Measurements from ENCODE around the gene UPK1B.

Gene UPK1B

GRCh38 chr3:119176778-119177177, 3.4 kb downstream of the UPK1B start:
- TF ChIP-seq CTCF (IDR thresholded peaks at IDR 0.05; ENCODE audit: low read length, missing control alignments): no peak
- no peak for DNase-seq (ENCODE audit: low read depth)
- H3K4me3 ChIP-seq (replicated peaks; ENCODE audit: low read depth, low read length): no peak overlapping the region

- no peak for DNase-seq (ENCODE audit: low read depth)
- TF ChIP-seq CTCF (IDR thresholded peaks at IDR 0.05; ENCODE audit: low read length, missing control alignments): no peak
Observed at GRCh38 chr3:119177321-119177720, 3.9 kb downstream of the UPK1B start.

GRCh38 chr3:119181765-119182164, 8.4 kb downstream of the UPK1B start:
- H3K4me3 ChIP-seq (replicated peaks; ENCODE audit: low read depth, low read length): no peak overlapping the region
- TF ChIP-seq CTCF (IDR thresholded peaks at IDR 0.05; ENCODE audit: low read length, missing control alignments): no peak
- peak; percentile 15 for DNase-seq (ENCODE audit: low read depth)

More at GRCh38 chr3:119177321-119177720, 3.9 kb downstream of the UPK1B start:
- no peak overlapping the region for H3K4me3 ChIP-seq (replicated peaks; ENCODE audit: low read depth, low read length)

- no peak for TF ChIP-seq CTCF (IDR thresholded peaks at IDR 0.05; ENCODE audit: low read length, missing control alignments)
- H3K4me3 ChIP-seq (replicated peaks; ENCODE audit: low read depth, low read length): no peak overlapping the region
- no peak for DNase-seq (ENCODE audit: low read depth)
Observed at GRCh38 chr3:119184111-119184510, 10.7 kb downstream of the UPK1B start.

GRCh38 chr3:119184796-119185570, 11.6 kb downstream of the UPK1B start:
- no peak overlapping the region for H3K4me3 ChIP-seq (replicated peaks; ENCODE audit: low read depth, low read length)
- peak; percentile 79 for DNase-seq (ENCODE audit: low read depth)
- no peak for TF ChIP-seq CTCF (IDR thresholded peaks at IDR 0.05; ENCODE audit: low read length, missing control alignments)

- H3K4me3 ChIP-seq (replicated peaks; ENCODE audit: low read depth, low read length): no peak overlapping the region
- no peak for DNase-seq (ENCODE audit: low read depth)
- no peak for TF ChIP-seq CTCF (IDR thresholded peaks at IDR 0.05; ENCODE audit: low read length, missing control alignments)
Observed at GRCh38 chr3:119187266-119187665, 13.9 kb downstream of the UPK1B start.

GRCh38 chr3:119191800-119192199, 18.4 kb downstream of the UPK1B start:
- H3K4me3 ChIP-seq (replicated peaks; ENCODE audit: low read depth, low read length): no peak overlapping the region
- no peak for TF ChIP-seq CTCF (IDR thresholded peaks at IDR 0.05; ENCODE audit: low read length, missing control alignments)
- no peak for DNase-seq (ENCODE audit: low read depth)
